ENCODE measurements around the gene C1QC. TPM values are rescaled to one million over a fixed set of nuclear protein-coding genes. Genes with fewer than 3 reads are reported as not detected.

The C1QC gene
- total RNA-seq, 4 donors from 2014 or later: 9.7 to 153 (median 74.8) TPM

- DNase-seq: no peak
- WGBS, 2 donors: 40 to 60% methylated on average over 2 of the region's 2 CpGs
- H3K27ac ChIP-seq: no peak overlapping the region
- no peaks in the 10 kb centered on the region for H3K4me1 ChIP-seq
- peaks cover 0 to 97% (median 0%) of the 10 kb centered on the region in 4 donors for H3K27me3 ChIP-seq
- intact Hi-C loops (cut with DNase I): no loop called here
- H3K9me3 ChIP-seq: no peaks in the 10 kb centered on the region
- H3K36me3 ChIP-seq: no peaks in the 10 kb centered on the region
- TF ChIP-seq CTCF (IDR thresholded peaks at IDR 0.05) (no peak), POLR2A (IDR thresholded peaks at IDR 0.05) (no peak)
- no peak overlapping the region for H3K4me3 ChIP-seq
These were observed 13.5 kb upstream of the C1QC start for GRCh38 chr1:22629886-22630285.

- Histone ChIP-seq H3K27ac (no peak overlapping the region), H3K4me1 (no peaks in the 10 kb centered on the region), H3K27me3 (peaks cover 0 to 94% (median 0%) of the 10 kb centered on the region in 4 donors), H3K9me3 (no peaks in the 10 kb centered on the region), H3K4me3 (no peak overlapping the region), H3K36me3 (no peaks in the 10 kb centered on the region)
- intact Hi-C loops (cut with DNase I): no loop called here
- TF ChIP-seq CTCF (IDR thresholded peaks at IDR 0.05) (no peak), POLR2A (IDR thresholded peaks at IDR 0.05) (no peak)
- 53 to 82% methylated on average over 2 to 4 of the region's 10 CpGs for WGBS, 2 donors
- no peak for DNase-seq
These were observed 9.6 kb upstream of the C1QC start for GRCh38 chr1:22633697-22634463.

GRCh38 chr1:22635436-22635835, 8.0 kb upstream of the C1QC start:
- H3K27me3 ChIP-seq: peaks cover 0 to 95% (median 0%) of the 10 kb centered on the region in 4 donors

GRCh38 chr1:22636353-22636752, 7.1 kb upstream of the C1QC start, which contains the start of gene C1QA:
C1QA (plus strand) TSS chr1:22636628; CDS start chr1:22637617, 989 bp downstream.
- peak within 1 kb of the TSS in 2 of 4 donors; percentile 36 for H3K27ac ChIP-seq
- intact Hi-C loops (cut with DNase I): no loop called here
- no peaks in the 10 kb centered on the region for H3K36me3 ChIP-seq
- no peak for DNase-seq
- no peaks in the 10 kb centered on the region for H3K9me3 ChIP-seq
- H3K4me3 ChIP-seq: peak within 1 kb of the TSS in 3 of 4 donors; percentile 10 to 42 (median 31)
- 35 to 54% methylated on average over 3 to 5 of the region's 5 CpGs for WGBS, 2 donors
- no peaks in the 10 kb centered on the region for H3K4me1 ChIP-seq
- TF ChIP-seq CTCF (IDR thresholded peaks at IDR 0.05): no peak
- peak in 1 of 4 donors; percentile 14 for TF ChIP-seq POLR2A (IDR thresholded peaks at IDR 0.05)
- peaks cover 0 to 94% (median 0%) of the 10 kb centered on the region in 4 donors for H3K27me3 ChIP-seq

More at GRCh38 chr1:22635436-22635835, 8.0 kb upstream of the C1QC start:
- Histone ChIP-seq H3K4me1 (no peaks in the 10 kb centered on the region), H3K9me3 (no peaks in the 10 kb centered on the region), H3K4me3 (no peak overlapping the region), H3K36me3 (no peaks in the 10 kb centered on the region), H3K27ac (no peak overlapping the region)
- TF ChIP-seq POLR2A (IDR thresholded peaks at IDR 0.05) (no peak), CTCF (IDR thresholded peaks at IDR 0.05) (no peak)
- intact Hi-C loops (cut with DNase I): no loop called here
- no peak for DNase-seq
- 50 to 51% methylated on average over 3 to 5 of the region's 7 CpGs for WGBS, 2 donors

- no peaks in the 10 kb centered on the region for H3K36me3 ChIP-seq
- peaks cover 2 to 4% (median 3%) of the 10 kb centered on the region in 3 donors for H3K4me1 ChIP-seq
- 46 to 64% methylated on average over 6 of the region's 6 CpGs for WGBS, 2 donors
- no peak for TF ChIP-seq CTCF (IDR thresholded peaks at IDR 0.05)
- TF ChIP-seq POLR2A (IDR thresholded peaks at IDR 0.05): no peak
- peak overlapping the region in 2 of 4 donors; percentile 17 to 36 for H3K27ac ChIP-seq
- H3K4me3 ChIP-seq: peak overlapping the region in 3 of 4 donors; percentile 10 to 42 (median 31)
- H3K9me3 ChIP-seq: no peaks in the 10 kb centered on the region
- DNase-seq: no peak
- intact Hi-C loops (cut with DNase I): no loop called here
- H3K27me3 ChIP-seq: peaks cover 0 to 94% (median 0%) of the 10 kb centered on the region in 4 donors
These were observed 6.5 kb upstream of the C1QC start for GRCh38 chr1:22636927-22637326.

All from esophagus squamous epithelium (tissue), 5 donors.